Smooth muscle cell of the brain vasculature (primary cell): Measurements from ENCODE around the gene OR2G3.

ENCODE experiments used
- DNase-seq: peaks from one replicate; pipeline ENCODE4 v3.0.0-alpha.2; 2012; ENCODE audit warnings: low read depth, low spot score

OR2G3 gene

DNA sequence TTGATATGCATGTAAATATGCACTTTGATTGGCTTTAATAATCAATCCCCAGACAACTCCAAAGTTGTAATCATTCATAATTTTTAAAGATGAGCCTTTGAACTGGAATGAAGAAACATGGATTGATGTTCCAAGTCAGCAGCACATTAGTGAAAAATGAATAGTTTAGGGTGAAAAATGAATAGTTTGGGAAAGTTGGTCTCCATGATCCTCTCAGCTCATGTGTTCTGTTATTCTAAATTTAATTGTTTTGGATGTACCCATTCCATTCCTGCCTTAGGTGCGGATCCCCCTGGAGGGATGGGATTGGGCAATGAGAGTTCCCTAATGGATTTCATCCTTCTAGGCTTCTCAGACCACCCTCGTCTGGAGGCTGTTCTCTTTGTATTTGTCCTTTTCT lies at the start of gene OR2G3:
TSS of gene OR2G3 (plus strand) at position 301 of the 400 bp plus-strand sequence. CDS start at position 301, 0 bp downstream.
- no peak for DNase-seq

DNA sequence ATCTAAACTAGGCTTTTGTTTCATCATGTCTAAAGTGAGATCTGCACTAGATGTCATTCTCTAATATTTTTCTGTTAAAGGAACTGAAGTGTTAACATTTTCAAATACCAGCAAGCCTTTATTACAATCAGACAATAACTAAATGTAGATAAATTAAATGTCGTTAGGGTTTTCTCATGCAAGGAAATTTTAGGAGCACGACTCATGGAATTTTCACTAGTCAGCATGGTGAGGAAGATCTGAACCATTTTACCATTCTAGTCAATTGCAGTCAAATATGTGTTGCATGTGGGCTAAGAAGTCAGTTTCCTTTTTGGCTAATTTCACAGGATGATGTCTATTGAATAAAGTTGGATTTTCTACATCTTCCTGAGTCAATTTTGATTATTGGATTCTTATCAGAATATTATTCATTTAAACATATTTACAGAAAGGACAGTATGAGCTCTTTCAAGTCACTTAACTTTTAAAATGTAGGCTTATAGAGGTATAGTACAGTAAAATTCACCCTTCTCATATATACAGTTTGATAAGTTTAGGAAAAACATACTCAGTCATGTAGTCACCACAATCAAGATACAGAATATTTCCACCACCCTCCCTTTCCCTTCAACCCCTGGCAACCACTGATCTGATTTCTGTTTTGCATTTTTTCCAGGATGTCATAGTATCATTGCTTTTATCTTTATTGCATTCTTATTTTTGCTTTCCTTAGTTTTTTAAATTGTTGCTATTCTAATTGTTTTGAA lies 47.3 kb upstream of the OR2G3 start:
- no peak for DNase-seq

DNA sequence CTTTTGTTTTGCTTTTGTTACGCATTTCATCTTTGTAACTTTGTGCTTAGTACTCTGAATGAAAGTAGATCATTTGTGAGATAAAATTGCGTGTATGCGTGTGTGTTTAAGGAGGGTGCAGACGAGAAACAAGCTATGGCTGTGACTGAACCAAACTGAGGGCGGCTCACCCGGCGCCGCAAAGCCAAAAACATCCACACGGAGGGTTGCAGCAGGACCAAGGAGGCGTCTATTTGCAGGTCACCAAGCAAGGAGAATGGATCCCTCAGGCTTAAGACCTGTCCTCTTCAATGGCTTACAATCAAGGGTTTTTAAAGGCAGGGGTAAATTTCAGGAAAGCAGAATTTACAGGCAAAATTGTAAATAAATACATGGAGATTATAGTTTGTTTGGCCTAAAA lies 43.7 kb upstream of the OR2G3 start:
- DNase-seq, result no peak

DNA sequence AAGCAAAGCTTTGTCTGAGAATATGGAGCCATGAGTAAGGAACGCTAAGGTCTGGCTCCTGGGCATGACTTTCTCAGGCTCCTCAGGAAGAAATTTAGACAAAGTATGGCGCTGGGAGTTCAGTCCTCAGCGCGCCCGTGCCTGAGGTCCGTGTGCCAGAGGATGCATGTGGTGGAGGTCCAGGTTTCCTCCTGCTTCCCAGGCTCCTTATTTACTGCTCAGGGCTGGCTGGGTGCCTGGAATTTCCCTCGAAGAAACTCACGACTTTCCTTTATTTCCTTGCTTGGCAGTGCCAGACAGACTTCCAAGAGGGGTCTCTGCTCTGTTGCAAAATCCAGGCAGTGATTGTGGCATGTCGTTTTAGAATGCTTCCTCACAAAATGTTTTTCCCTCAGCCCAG lies 43.2 kb upstream of the OR2G3 start:
- no peak for DNase-seq

DNA sequence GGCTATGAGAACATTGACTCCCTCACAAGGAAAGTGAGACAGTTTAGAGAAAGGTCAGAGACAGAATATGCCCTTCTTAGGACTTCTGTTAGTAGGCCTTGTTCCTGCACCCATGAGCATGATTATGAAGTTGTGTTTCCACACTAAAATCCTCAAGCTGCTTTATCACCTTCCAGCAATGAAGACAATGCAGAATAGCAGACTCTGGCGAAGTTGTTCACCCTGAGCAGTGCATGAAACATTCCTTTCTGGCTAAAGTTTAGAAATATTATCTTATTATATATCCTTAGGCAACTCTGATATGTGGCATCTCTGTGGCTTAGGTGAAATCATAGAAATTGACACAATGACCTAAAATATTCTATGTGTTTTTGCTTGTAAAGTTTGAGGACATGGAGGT lies 31.1 kb upstream of the OR2G3 start:
- DNase-seq, result no peak

DNA sequence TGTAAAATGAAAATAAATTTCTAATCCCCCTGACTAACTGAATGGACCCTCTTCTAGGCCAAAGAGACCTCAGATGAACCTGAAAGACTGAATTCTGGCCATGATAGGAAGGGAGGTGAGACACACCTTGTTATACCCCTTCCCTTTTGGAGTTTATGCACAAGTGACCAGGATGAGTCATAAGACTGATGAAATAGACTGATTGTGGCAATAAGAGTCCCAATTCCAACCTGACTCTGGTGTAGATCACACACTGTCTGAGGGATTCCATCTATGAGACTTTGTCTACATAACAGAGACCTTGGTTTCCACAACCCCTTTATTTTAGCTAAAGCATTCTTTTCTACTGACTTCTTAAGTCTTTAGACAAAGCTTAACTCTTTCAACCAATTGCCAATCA lies 30.7 kb upstream of the OR2G3 start:
- DNase-seq, result no peak

DNA sequence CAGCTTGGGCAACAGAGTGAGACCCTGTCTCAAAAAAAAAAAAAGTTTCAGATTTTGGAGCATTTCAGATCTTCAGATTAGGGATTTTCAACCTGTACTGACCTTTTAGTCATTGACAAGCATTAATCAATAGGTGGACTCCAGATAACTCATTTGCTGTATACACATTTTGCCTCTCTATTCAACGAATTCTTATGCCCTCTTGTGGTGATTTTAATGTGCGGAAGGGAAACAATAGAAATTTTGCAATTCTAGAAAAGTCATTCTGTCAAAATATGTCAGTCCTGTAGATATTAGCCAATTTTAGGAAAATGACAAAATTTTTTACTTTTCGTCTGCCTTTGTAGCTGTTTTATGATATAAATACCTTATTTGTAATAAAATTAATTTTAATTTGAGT lies 28.9 kb upstream of the OR2G3 start:
- no peak for DNase-seq

DNA sequence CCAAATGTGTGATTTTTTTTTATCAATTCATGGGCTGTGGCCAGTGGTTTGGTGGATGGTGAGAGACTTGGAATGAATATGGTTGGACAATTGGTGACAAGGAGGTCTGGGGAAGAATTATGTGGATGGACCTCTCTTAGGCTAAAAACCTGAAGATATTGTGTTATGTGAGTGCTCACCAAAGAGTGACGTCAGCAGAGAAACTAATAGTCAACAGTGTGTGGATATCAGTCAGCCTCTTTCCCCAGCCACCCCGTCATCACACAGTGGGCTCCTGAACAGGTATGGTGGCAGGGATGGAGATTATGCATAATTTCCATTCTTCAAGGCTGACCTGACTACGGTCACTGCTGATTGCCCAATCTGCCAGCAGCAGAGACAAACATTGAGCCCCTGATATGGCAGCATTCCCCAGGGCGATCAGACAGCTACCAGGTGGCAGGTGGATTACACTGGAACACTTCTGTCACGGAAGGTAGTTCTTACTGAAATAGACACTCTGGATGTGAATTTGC lies 26.4 kb upstream of the OR2G3 start:
- DNase-seq, result no peak

DNA sequence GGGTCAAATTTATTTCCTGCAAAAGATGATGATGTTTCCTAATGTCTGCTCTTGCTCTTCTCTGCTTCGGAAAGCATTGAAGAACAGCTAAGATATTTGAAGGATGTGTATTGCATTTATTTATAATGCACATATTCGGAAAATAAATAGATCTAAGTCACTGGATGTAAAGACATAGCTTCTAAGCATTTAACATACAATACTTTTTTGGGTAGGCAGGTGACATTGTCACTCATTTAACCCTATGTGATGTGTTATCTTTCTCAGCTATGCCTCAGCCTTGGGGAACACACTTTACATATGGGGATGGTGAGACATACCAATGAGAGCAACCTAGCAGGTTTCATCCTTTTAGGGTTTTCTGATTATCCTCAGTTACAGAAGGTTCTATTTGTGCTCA lies 17.3 kb upstream of the OR2G3 start, which contains the start of gene OR2G2:
TSS of gene OR2G2 (plus strand) at position 301 of the 400 bp plus-strand sequence. CDS start at position 301, 0 bp downstream.
- DNase-seq, result no peak

DNA sequence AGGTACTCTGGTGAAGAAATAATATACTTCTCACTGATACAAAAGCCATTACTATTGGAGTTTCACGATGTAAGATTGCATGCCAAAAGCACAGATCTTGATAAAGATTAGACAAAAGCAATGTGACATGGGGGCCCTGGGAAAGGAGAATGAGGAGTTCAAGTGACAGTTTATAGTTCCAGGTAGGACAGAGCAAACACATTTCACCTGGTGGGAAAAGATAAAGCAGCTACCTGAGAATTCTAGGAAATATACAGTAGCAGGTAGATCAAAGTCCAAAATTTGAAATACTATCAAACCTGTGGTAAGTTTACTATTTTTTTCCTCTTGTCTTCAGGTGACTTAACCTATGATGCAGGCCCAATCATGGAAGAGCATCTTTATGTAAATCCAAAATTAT lies 8.0 kb downstream of the OR2G3 start:
- DNase-seq, result no peak

DNA sequence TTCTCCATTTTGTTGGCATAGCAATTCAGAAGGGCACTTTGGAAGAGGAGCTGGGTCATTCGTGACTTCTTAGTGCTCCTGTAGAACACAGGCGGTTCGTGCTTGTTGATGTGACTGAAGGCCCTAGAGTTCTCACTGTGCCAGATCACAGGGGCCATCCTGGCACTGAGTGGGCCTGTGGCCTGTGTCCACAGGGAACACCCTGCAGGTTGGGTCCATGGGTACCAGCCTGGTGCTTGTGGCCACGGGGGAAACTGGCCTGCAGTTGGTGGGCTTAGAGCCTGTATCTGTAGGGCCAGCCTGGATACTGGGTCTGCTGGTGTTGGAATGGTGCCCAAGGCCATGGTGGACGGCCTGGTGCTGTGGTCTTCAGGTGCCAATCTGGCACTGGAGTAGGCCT lies 9.2 kb downstream of the OR2G3 start:
- DNase-seq, result no peak

DNA sequence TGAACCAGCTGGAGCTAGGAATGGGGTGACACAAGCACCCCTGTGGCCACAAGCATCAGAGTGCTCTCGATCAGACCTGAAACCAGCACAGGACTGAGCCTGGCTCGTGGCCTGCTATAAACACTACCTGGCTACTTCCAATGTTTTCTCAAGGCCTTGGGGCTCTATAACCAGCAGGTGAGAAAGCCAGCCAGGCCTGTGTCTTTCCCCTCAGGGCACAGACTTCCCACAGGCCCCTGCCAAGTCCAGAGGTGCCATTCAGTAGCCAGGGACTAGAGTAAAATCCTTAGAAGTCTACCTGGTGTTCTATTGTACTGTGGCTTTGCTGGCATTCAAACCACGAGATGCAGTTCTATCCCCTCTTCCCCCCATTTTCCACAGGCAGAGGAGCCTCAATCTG lies 22.6 kb downstream of the OR2G3 start:
- no peak for DNase-seq

DNA sequence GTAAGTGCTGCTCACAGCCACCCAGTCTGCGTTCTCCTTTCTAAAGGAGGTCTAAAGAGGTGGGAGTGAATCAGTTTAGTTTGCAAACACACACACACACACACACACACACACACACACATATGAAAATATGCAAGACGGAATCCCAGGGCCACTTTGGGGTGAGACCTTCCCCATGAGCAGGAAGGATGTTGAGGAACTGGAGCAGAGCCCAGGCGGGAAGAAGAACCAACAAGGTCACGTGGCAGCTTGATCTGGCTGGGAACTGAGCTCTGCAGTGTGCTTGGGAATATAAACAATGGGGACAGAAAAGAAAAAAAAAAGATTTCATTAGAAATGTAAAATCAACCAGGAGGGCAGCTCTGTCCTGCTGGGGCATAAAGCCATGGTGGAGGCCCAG lies 32.6 kb downstream of the OR2G3 start:
- no peak for DNase-seq

DNA sequence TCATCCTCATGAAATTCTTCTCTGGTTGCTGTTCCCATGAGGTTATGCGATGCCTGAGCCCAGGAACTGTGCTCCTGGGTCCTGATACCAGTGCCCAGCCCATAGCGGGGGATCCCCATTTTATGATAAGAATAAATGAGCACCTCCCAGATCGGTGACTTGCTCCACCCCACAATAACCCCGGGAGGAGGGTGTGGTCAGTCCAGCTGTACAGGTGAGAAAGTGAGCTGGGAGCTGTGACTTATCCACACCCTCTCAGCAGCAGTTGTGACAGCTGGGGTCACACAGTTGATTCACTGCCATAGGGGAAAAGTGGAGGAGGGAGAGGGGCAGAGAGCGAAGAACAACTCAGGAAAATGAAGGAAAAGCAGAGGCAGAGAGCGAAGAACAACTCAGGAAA lies 33.4 kb downstream of the OR2G3 start:
- DNase-seq, result no peak

DNA sequence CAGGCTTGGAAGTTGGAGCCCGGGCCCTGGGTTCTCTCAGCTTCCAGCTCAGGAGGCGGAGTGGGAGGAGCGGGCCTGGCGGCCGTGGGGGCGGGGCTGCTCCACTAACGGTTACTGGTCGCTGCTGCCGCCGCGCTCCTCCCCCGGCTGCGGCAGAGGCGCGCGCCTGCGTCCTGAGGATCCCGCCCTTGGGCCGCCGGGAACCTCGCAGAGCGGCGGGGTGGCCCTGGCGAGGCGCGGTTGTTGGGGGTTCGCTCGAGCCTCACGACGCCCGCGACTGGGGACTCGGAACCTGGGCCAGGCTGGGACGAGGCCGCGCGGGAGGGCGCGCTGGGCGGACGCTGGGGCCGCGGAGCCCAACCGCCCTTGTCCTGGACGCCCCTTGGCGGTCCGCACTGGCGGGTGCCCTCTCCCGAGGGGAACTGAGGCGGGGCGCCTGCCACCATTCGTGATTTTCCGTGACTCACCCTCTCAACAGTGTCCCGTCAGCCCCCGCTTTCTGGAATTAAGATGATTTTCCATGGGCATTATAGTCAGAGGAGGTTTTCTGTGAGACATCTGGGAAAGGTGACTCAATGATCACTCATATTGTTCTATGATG lies 34.1 kb downstream of the OR2G3 start:
- no peak for DNase-seq

DNA sequence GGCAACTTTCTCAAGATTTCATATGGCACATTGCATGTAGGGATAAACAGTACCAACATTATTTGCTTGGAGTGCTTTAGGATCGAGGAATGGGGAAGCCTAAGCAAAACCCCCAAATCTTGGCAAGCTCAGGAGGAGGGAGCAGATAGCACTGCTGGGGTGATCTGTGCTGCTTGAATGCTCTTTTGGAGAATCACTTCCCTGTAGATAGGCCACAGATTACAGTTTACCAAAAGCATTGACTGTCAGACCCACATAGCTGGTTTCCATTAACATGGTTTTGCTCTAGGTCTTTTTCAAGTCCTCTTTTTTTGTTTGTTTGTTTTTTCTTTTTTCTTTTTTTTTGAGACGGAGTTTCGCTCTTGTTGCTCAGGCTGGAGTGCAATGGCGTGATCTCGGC lies 37.4 kb downstream of the OR2G3 start:
- DNase-seq, result no peak

DNA sequence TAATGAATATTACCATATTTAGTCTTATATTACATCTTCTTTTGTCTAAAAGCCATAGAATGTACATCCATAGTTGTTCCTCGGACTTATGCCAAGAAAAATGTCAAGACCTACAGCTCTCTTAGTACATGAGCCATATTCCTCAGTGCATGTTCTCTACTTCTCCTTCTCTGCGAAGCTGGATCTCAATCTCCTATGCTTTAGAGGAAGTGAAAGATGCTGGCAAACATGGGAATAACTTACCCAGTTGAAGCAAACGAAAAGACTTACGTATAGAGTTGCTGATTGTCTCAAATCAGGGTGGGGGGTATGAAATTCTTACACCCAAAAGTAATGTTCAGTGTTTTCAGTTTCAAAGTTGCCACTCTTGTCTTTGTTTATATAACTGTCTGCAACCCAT lies 41.5 kb downstream of the OR2G3 start:
- no peak for DNase-seq

DNA sequence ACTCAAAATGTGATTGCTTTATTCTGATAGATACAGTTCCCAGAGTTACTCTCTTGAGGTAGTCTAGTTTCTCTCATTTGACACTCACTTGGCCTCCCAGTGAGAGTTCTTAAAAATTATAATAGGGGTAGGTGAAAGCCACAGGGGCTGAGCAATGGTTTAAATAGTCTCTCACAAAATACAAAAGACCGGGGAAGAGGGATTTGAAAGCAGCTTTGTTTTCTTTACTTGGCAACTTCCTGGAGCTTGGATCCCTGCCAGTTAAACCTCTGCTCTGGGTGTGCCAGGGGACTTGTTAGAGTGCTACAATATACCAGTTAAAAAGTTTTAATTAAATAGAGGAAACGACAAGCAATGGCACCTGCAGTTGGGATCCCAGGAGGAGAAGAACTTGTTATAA lies 42.5 kb downstream of the OR2G3 start:
- DNase-seq, result no peak

DNA sequence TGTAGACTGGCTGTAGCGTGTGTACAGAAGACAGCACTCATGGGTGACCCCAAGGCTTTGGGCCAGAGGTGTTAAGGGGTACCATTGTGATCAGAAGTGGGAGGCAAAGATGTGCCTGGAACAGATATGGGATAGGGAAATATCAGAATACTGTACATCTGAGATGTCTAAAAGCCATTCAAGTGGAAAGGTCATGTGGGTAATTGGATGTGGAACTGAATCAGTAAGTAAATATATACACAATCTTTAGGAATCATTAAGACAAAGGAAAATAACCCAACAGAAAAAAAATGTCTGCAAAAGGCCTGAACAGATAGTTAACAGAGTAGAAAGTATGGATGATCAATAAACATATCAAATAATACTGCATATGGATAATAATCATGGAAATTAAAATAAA lies 47.7 kb downstream of the OR2G3 start:
- DNase-seq, result no peak
